Neural cell (in vitro differentiated cells): ENCODE data around the gene NSUN3. TPM values are rescaled to one million over a fixed set of nuclear protein-coding genes. Genes with fewer than 3 reads are reported as not detected.

ENCODE experiments used
- H2AFZ ChIP-seq: fragments of 200-600, 300-800 bp; sonication (generic), shearing (Covaris generic); 2 replicates; pipeline ENCODE4 v1.6.0; 2014; ENCODE audit warnings: low read depth, mild to moderate bottlenecking, antibody characterized with exemption, low read length, moderate library complexity
- H3F3A ChIP-seq: fragments of 200-600 bp; shearing (Covaris generic); 2 replicates; pipeline ENCODE4 v1.6.1; 2016; ENCODE audit warnings: mild to moderate bottlenecking, moderate library complexity, mixed read lengths, antibody characterized with exemption, low read length; ENCODE audit not compliant: insufficient read depth, poor library complexity, severe bottlenecking
- H3K27ac ChIP-seq: fragments of 200-600, 300-800 bp; sonication (generic), shearing (Covaris generic); 2 replicates; pipeline ENCODE4 v1.5.1; 2014; ENCODE audit warnings: mild to moderate bottlenecking, low read length, moderate library complexity
- H3K27me3 ChIP-seq: fragments of 300-800, 200-600 bp; sonication (generic), shearing (Covaris generic); 2 replicates; pipeline ENCODE4 v1.6.0; 2014; ENCODE audit warnings: mild to moderate bottlenecking, low read depth, low read length, moderate library complexity; ENCODE audit not compliant: insufficient read depth
- H3K36me3 ChIP-seq: fragments of 300-800, 200-600 bp; sonication (generic), shearing (Covaris generic); 2 replicates; pipeline ENCODE4 v1.5.1; 2014; ENCODE audit warnings: mild to moderate bottlenecking, antibody characterized with exemption, low read length, moderate library complexity; ENCODE audit not compliant: insufficient read depth
- H3K4me2 ChIP-seq: fragments of 300-800, 200-600 bp; sonication (generic), shearing (Covaris generic); 2 replicates; pipeline ENCODE4 v1.6.0; 2014; ENCODE audit warnings: mild to moderate bottlenecking, low read length
- H3K4me3 ChIP-seq: fragments of 300-800, 200-600 bp; sonication (generic), shearing (Covaris generic); 2 replicates; pipeline ENCODE4 v1.5.1; 2014; ENCODE audit warnings: mild to moderate bottlenecking, low read length, moderate library complexity
- H3K79me2 ChIP-seq: fragments of 200-600 bp; shearing (Covaris generic); replicated peaks from 2 replicates; pipeline ENCODE4 v1.6.0; 2014; ENCODE audit warnings: mild to moderate bottlenecking, low read length, moderate library complexity; ENCODE audit not compliant: insufficient read depth
- H3K9ac ChIP-seq: fragments of 300-800, 200-600 bp; sonication (generic), shearing (Covaris generic); 2 replicates; pipeline ENCODE4 v1.6.1; 2016; ENCODE audit warnings: mild to moderate bottlenecking, low read length, mixed read lengths
- H3K9me2 ChIP-seq: fragments of 200-600 bp; shearing (Covaris generic); 2 replicates; pipeline ENCODE4 v1.6.1; 2016; ENCODE audit warnings: mild to moderate bottlenecking, low read length, mixed read lengths; ENCODE audit not compliant: insufficient read depth
- H3K9me3 ChIP-seq: fragments of 200-600, 300-800 bp; sonication (generic), shearing (Covaris generic); 2 replicates; pipeline ENCODE4 v1.6.1; 2016; ENCODE audit warnings: mild to moderate bottlenecking, mixed run types, low read length, moderate library complexity, mixed read lengths
- H4K20me1 ChIP-seq: fragments of 200-600 bp; shearing (Covaris generic); 2 replicates; pipeline ENCODE4 v1.6.1; 2016; ENCODE audit warnings: mild to moderate bottlenecking, mixed run types; ENCODE audit not compliant: insufficient read depth
- EP300 ChIP-seq: fragments of 450-650 bp; conservative IDR thresholded peaks from 2 replicates; pipeline ENCODE4 v1.6.1; 2014; ENCODE audit warnings: antibody characterized with exemption, mild to moderate bottlenecking, moderate library complexity; ENCODE audit not compliant: poor library complexity, severe bottlenecking
- EZH2 ChIP-seq: fragments of 200-600, 300-800 bp; shearing (Covaris generic), sonication (generic); IDR thresholded peaks from 2 replicates; pipeline ENCODE4 v1.6.1; 2014; ENCODE audit warnings: antibody characterized with exemption, low read length, borderline replicate concordance, mild to moderate bottlenecking; ENCODE audit not compliant: insufficient read depth, poor library complexity, severe bottlenecking
- MXI1 ChIP-seq: fragments of 450-650 bp; conservative IDR thresholded peaks from 2 replicates; pipeline ENCODE4 v1.6.1; 2014; ENCODE audit warnings: antibody characterized with exemption, mild to moderate bottlenecking; ENCODE audit not compliant: poor library complexity, severe bottlenecking
- POLR2AphosphoS5 ChIP-seq: IDR thresholded peaks from 2 replicates; pipeline ENCODE4 v1.6.1; 2012
- RAD21 ChIP-seq: fragments of 450-650 bp; conservative IDR thresholded peaks from 2 replicates; pipeline ENCODE4 v1.6.1; 2014; ENCODE audit warnings: antibody characterized with exemption, mild to moderate bottlenecking, moderate library complexity
- SMC3 ChIP-seq: fragments of 450-650 bp; conservative IDR thresholded peaks from 2 replicates; pipeline ENCODE4 v1.6.1; 2014; ENCODE audit warnings: antibody characterized with exemption, mild to moderate bottlenecking, moderate library complexity; ENCODE audit not compliant: poor library complexity
- TAF1 ChIP-seq: IDR thresholded peaks from 2 replicates; pipeline ENCODE4 v1.6.1; 2012; ENCODE audit warnings: low read depth
- polyA plus RNA-seq: library from polyadenylated mRNA; depleted of rRNA; stranded (reverse); fragments of >200 nt; gene quantifications from 2 replicates; pipeline ENCODE4 v1.2.3, GENCODE V29; 2014
- TF ChIP-seq, protein P1 (sequence below): fragments of 450-650 bp; IDR thresholded peaks from 2 replicates; pipeline ENCODE4 v1.5.1; 2014; ENCODE audit warnings: antibody characterized with exemption, mild to moderate bottlenecking, moderate library complexity; ENCODE audit not compliant: poor library complexity, severe bottlenecking
- TF ChIP-seq, protein P2 (sequence below): IDR thresholded peaks from 2 replicates; pipeline ENCODE4 v1.6.1; 2012; ENCODE audit warnings: borderline replicate concordance

Gene NSUN3
- polyA plus RNA-seq, 1 donor from 2014 or later: 10.8 TPM

DNA sequence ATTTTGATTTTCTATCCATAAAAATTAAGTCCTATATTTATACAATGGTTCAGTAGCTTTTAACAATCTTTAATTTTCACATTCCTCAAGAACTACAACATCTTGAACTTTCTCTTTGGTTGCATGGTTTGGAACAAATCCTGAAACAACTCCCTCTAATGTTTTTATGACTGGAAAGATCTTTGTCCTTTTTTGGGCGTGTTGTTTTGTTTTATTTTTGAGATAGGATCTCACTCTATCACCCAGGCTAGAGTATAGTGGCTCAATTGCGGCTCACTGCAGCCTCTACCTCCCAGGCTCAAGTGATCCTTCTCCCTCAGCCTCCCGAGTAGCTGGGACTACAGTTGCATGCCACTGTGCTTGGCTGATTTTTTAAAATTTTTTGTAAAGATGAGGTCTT lies 38.5 kb upstream of the NSUN3 start:
- Histone ChIP-seq H3K36me3 (no peaks in the 10 kb centered on the region), H2AFZ (no peak overlapping the region), H3K4me3 (no peak overlapping the region), H3K9me3 (no peaks in the 10 kb centered on the region), H3K27me3 (no peaks in the 10 kb centered on the region), H3K79me2 (no peaks in the 10 kb centered on the region), H3F3A (no peaks in the 10 kb centered on the region), H3K27ac (no peak overlapping the region), H3K4me2 (no peak overlapping the region), H4K20me1 (no peaks in the 10 kb centered on the region), H3K9ac (no peak overlapping the region), H3K9me2 (no peaks in the 10 kb centered on the region)
- TF ChIP-seq, protein P1, sequence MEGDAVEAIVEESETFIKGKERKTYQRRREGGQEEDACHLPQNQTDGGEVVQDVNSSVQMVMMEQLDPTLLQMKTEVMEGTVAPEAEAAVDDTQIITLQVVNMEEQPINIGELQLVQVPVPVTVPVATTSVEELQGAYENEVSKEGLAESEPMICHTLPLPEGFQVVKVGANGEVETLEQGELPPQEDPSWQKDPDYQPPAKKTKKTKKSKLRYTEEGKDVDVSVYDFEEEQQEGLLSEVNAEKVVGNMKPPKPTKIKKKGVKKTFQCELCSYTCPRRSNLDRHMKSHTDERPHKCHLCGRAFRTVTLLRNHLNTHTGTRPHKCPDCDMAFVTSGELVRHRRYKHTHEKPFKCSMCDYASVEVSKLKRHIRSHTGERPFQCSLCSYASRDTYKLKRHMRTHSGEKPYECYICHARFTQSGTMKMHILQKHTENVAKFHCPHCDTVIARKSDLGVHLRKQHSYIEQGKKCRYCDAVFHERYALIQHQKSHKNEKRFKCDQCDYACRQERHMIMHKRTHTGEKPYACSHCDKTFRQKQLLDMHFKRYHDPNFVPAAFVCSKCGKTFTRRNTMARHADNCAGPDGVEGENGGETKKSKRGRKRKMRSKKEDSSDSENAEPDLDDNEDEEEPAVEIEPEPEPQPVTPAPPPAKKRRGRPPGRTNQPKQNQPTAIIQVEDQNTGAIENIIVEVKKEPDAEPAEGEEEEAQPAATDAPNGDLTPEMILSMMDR: no peak
- TF ChIP-seq RAD21 (no peak), MXI1 (no peak), TAF1 (no peak), POLR2AphosphoS5 (no peak), SMC3 (no peak), EZH2 (no peak), EP300 (no peak)
- TF ChIP-seq, protein P2, sequence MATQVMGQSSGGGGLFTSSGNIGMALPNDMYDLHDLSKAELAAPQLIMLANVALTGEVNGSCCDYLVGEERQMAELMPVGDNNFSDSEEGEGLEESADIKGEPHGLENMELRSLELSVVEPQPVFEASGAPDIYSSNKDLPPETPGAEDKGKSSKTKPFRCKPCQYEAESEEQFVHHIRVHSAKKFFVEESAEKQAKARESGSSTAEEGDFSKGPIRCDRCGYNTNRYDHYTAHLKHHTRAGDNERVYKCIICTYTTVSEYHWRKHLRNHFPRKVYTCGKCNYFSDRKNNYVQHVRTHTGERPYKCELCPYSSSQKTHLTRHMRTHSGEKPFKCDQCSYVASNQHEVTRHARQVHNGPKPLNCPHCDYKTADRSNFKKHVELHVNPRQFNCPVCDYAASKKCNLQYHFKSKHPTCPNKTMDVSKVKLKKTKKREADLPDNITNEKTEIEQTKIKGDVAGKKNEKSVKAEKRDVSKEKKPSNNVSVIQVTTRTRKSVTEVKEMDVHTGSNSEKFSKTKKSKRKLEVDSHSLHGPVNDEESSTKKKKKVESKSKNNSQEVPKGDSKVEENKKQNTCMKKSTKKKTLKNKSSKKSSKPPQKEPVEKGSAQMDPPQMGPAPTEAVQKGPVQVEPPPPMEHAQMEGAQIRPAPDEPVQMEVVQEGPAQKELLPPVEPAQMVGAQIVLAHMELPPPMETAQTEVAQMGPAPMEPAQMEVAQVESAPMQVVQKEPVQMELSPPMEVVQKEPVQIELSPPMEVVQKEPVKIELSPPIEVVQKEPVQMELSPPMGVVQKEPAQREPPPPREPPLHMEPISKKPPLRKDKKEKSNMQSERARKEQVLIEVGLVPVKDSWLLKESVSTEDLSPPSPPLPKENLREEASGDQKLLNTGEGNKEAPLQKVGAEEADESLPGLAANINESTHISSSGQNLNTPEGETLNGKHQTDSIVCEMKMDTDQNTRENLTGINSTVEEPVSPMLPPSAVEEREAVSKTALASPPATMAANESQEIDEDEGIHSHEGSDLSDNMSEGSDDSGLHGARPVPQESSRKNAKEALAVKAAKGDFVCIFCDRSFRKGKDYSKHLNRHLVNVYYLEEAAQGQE: no peak

DNA sequence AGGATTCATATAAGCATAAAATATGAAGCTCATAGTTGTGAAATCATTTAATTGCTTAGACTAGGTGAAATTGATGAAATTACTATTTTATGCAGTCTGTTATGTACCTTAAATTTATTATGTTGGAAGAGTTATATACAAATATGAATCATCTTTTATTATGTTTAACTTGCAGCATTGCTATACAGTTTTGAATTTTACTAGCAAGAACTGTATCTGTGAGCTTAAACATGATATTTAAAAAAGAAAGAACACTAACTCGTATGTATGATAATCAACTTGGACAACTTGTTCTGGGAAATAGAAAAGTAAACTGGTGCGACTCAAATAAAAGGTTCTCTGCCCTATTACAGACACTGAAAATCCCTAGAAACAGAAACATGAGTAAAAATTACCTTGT lies 36.2 kb upstream of the NSUN3 start:
- no peaks in the 10 kb centered on the region for H3F3A ChIP-seq
- H3K9me3 ChIP-seq: no peaks in the 10 kb centered on the region
- H3K79me2 ChIP-seq: no peaks in the 10 kb centered on the region
- H3K4me3 ChIP-seq: no peak overlapping the region
- H3K9me2 ChIP-seq: no peaks in the 10 kb centered on the region
- no peak overlapping the region for H3K27ac ChIP-seq
- no peak overlapping the region for H3K4me2 ChIP-seq
- H3K27me3 ChIP-seq: no peaks in the 10 kb centered on the region
- H2AFZ ChIP-seq: no peak overlapping the region
- no peaks in the 10 kb centered on the region for H4K20me1 ChIP-seq
- H3K36me3 ChIP-seq: no peaks in the 10 kb centered on the region
- no peak overlapping the region for H3K9ac ChIP-seq
- TF ChIP-seq, protein P2: no peak
- TF ChIP-seq EZH2 (no peak), POLR2AphosphoS5 (no peak), TAF1 (no peak), RAD21 (no peak), SMC3 (no peak), EP300 (no peak), MXI1 (no peak)
- TF ChIP-seq, protein P1: no peak
